ENCODE results near the gene CA12. TPM values are rescaled to one million over a fixed set of nuclear protein-coding genes. Genes with fewer than 3 reads are reported as not detected.
A peak's percentile ranks its signal among the peaks of the same experiment; 100 is the strongest.

CA12 gene
- total RNA-seq, 1 donor from 2014 or later: 0.97 TPM

GRCh38 chr15:63414474-63415120 is 33.0 kb upstream of the CA12 start:
- H3K4me1 Mint-ChIP-seq (ENCODE audit: unreplicated experiment): no peaks in the 10 kb centered on the region
- H3K4me3 Mint-ChIP-seq (ENCODE audit: unreplicated experiment): no peak overlapping the region

DNA sequence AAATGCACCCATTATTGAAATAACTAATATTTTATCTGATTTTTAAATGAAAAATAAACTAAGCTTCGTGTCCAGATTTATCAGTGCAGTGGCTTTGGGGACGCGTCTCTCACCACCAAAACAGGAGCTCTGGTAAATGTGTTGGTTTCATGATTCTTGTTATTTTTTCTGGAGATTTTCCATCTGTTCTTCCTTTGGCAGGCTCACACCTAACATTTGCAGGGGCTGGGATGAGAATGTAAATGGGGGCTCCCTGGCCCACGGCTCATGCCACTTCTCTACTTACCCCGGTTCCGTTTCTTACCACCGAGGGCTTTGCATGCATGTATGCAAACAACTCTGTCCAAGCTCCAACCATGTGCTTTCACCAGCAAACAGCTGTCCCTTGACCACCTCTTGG is 30.9 kb upstream of the CA12 start:
- TF ChIP-seq, protein P1, sequence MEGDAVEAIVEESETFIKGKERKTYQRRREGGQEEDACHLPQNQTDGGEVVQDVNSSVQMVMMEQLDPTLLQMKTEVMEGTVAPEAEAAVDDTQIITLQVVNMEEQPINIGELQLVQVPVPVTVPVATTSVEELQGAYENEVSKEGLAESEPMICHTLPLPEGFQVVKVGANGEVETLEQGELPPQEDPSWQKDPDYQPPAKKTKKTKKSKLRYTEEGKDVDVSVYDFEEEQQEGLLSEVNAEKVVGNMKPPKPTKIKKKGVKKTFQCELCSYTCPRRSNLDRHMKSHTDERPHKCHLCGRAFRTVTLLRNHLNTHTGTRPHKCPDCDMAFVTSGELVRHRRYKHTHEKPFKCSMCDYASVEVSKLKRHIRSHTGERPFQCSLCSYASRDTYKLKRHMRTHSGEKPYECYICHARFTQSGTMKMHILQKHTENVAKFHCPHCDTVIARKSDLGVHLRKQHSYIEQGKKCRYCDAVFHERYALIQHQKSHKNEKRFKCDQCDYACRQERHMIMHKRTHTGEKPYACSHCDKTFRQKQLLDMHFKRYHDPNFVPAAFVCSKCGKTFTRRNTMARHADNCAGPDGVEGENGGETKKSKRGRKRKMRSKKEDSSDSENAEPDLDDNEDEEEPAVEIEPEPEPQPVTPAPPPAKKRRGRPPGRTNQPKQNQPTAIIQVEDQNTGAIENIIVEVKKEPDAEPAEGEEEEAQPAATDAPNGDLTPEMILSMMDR (IDR thresholded peaks at IDR 0.05): no peak
- Mint-ChIP-seq H3K4me1 (ENCODE audit: unreplicated experiment) (peaks cover 10% of the 10 kb centered on the region), H3K27me3 (ENCODE audit: unreplicated experiment) (no peaks in the 10 kb centered on the region), H3K27ac (ENCODE audit: unreplicated experiment) (no peak overlapping the region), H3K9me3 (ENCODE audit: unreplicated experiment) (no peaks in the 10 kb centered on the region), H3K4me3 (ENCODE audit: unreplicated experiment) (no peak overlapping the region), H3K36me3 (ENCODE audit: unreplicated experiment) (peaks cover 2% of the 10 kb centered on the region)
- no peak for DNase-seq (ENCODE audit: extremely low spot score, unreplicated experiment)

More at GRCh38 chr15:63414474-63415120, 33.0 kb upstream of the CA12 start:
- no peak for DNase-seq (ENCODE audit: extremely low spot score, unreplicated experiment)
- Mint-ChIP-seq H3K36me3 (ENCODE audit: unreplicated experiment) (no peaks in the 10 kb centered on the region), H3K9me3 (ENCODE audit: unreplicated experiment) (no peaks in the 10 kb centered on the region), H3K27ac (ENCODE audit: unreplicated experiment) (no peak overlapping the region), H3K27me3 (ENCODE audit: unreplicated experiment) (no peaks in the 10 kb centered on the region)
- TF ChIP-seq, protein P1 (IDR thresholded peaks at IDR 0.05): no peak

DNA sequence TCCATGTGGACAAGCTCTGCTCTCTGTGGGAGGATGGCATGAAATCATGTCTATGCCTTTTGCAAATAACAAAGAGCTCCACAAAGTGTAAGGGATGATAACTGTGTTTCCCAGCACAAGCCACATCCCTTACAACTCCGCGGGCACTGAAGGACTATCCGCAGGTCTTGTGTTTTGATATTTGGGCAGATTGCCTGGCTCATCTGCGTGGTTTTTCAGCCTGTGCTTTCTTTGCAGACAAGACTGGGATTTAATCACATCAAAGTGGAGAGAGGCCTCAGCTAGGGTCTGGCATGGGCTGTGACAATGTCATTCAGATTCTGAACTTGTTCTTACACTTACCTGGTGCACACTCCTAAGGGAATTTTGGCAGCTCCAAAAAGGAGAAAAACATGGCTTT is 30.2 kb upstream of the CA12 start:
- Mint-ChIP-seq H3K27ac (ENCODE audit: unreplicated experiment) (no peak overlapping the region), H3K27me3 (ENCODE audit: unreplicated experiment) (no peaks in the 10 kb centered on the region), H3K4me3 (ENCODE audit: unreplicated experiment) (no peak overlapping the region), H3K9me3 (ENCODE audit: unreplicated experiment) (no peaks in the 10 kb centered on the region), H3K36me3 (ENCODE audit: unreplicated experiment) (peaks cover 2% of the 10 kb centered on the region), H3K4me1 (ENCODE audit: unreplicated experiment) (peaks cover 12% of the 10 kb centered on the region)
- TF ChIP-seq, protein P1 (IDR thresholded peaks at IDR 0.05): no peak
- DNase-seq (ENCODE audit: extremely low spot score, unreplicated experiment): no peak

GRCh38 chr15:63409179-63409578 is 27.5 kb upstream of the CA12 start:
- no peaks in the 10 kb centered on the region for H3K9me3 Mint-ChIP-seq (ENCODE audit: unreplicated experiment)
- no peaks in the 10 kb centered on the region for H3K27me3 Mint-ChIP-seq (ENCODE audit: unreplicated experiment)
- TF ChIP-seq, protein P1 (IDR thresholded peaks at IDR 0.05): no peak
- H3K4me3 Mint-ChIP-seq (ENCODE audit: unreplicated experiment): no peak overlapping the region
- H3K36me3 Mint-ChIP-seq (ENCODE audit: unreplicated experiment): peaks cover 2% of the 10 kb centered on the region
- H3K27ac Mint-ChIP-seq (ENCODE audit: unreplicated experiment): no peak overlapping the region
- no peak for DNase-seq (ENCODE audit: extremely low spot score, unreplicated experiment)
- peaks cover 22% of the 10 kb centered on the region for H3K4me1 Mint-ChIP-seq (ENCODE audit: unreplicated experiment)

GRCh38 chr15:63408524-63408923 is 26.9 kb upstream of the CA12 start:
- H3K36me3 Mint-ChIP-seq (ENCODE audit: unreplicated experiment): peaks cover 2% of the 10 kb centered on the region
- TF ChIP-seq, protein P1 (IDR thresholded peaks at IDR 0.05): no peak
- no peak for DNase-seq (ENCODE audit: extremely low spot score, unreplicated experiment)
- H3K27me3 Mint-ChIP-seq (ENCODE audit: unreplicated experiment): no peaks in the 10 kb centered on the region
- no peak overlapping the region for H3K4me3 Mint-ChIP-seq (ENCODE audit: unreplicated experiment)
- H3K9me3 Mint-ChIP-seq (ENCODE audit: unreplicated experiment): no peaks in the 10 kb centered on the region
- H3K27ac Mint-ChIP-seq (ENCODE audit: unreplicated experiment): peak overlapping the region; percentile 25
- H3K4me1 Mint-ChIP-seq (ENCODE audit: unreplicated experiment): peaks cover 22% of the 10 kb centered on the region

Measured in osteocyte (in vitro differentiated cells).